ENCODE results near the gene WHRN. TPM values are rescaled to one million over a fixed set of nuclear protein-coding genes. Genes with fewer than 3 reads are reported as not detected.

The WHRN gene
- total RNA-seq, 1 experiment from 2014 or later = 2.0 TPM

- no peak for DNase-seq (ENCODE audit: low read depth)
Measured at GRCh38 chr9:114401344-114401743, 103.9 kb downstream of the WHRN start.

GRCh38 chr9:114400772-114401171 is 104.5 kb downstream of the WHRN start:
- no peak for DNase-seq (ENCODE audit: low read depth)

- DNase-seq (ENCODE audit: low read depth) = no peak
Measured at GRCh38 chr9:114400219-114400618, 105.1 kb downstream of the WHRN start.

GRCh38 chr9:114399381-114399780 is 105.9 kb downstream of the WHRN start:
- no peak for DNase-seq (ENCODE audit: low read depth)

GRCh38 chr9:114397848-114398605 is 107.2 kb downstream of the WHRN start:
- peak; percentile 84 for DNase-seq (ENCODE audit: low read depth)

GRCh38 chr9:114397219-114397847 is 107.9 kb downstream of the WHRN start:
- DNase-seq (ENCODE audit: low read depth) = no peak

- no peak for DNase-seq (ENCODE audit: low read depth)
Measured at GRCh38 chr9:114396558-114397218, 108.6 kb downstream of the WHRN start.

- DNase-seq (ENCODE audit: low read depth) = no peak
Measured at GRCh38 chr9:114395768-114396167, 109.5 kb downstream of the WHRN start.

- DNase-seq (ENCODE audit: low read depth) = no peak
Measured at GRCh38 chr9:114395334-114395617, 110.0 kb downstream of the WHRN start.

- DNase-seq (ENCODE audit: low read depth) = no peak
Measured at GRCh38 chr9:114394523-114395333, 110.5 kb downstream of the WHRN start.

GRCh38 chr9:114392749-114393112 is 112.5 kb downstream of the WHRN start:
- no peak for DNase-seq (ENCODE audit: low read depth)

GRCh38 chr9:114390952-114391351 is 114.3 kb downstream of the WHRN start:
- no peak for DNase-seq (ENCODE audit: low read depth)

GRCh38 chr9:114389612-114390368 is 115.5 kb downstream of the WHRN start:
- no peak for DNase-seq (ENCODE audit: low read depth)

GRCh38 chr9:114388764-114389375 is 116.4 kb downstream of the WHRN start:
- DNase-seq (ENCODE audit: low read depth) = no peak

GRCh38 chr9:114388357-114388682 is 117.0 kb downstream of the WHRN start:
- no peak for DNase-seq (ENCODE audit: low read depth)

GRCh38 chr9:114387680-114388356 is 117.5 kb downstream of the WHRN start, which contains the start of gene AKNA:
Gene AKNA, minus strand, starts transcription at chr9:114387982. Its CDS starts 6,649 bp downstream, at chr9:114381333.
- DNase-seq (ENCODE audit: low read depth) = no peak

GRCh38 chr9:114386886-114387679 is 118.2 kb downstream of the WHRN start:
- no peak for DNase-seq (ENCODE audit: low read depth)

GRCh38 chr9:114386361-114386885 is 118.8 kb downstream of the WHRN start:
- no peak for DNase-seq (ENCODE audit: low read depth)

All from HT1080 (cell line).